ENCODE data around the gene NFASC. TPM values are rescaled to one million over a fixed set of nuclear protein-coding genes. Genes with fewer than 3 reads are reported as not detected.

NFASC gene
- total RNA-seq, 2 experiments from 2014 or later, result not detected

DNA sequence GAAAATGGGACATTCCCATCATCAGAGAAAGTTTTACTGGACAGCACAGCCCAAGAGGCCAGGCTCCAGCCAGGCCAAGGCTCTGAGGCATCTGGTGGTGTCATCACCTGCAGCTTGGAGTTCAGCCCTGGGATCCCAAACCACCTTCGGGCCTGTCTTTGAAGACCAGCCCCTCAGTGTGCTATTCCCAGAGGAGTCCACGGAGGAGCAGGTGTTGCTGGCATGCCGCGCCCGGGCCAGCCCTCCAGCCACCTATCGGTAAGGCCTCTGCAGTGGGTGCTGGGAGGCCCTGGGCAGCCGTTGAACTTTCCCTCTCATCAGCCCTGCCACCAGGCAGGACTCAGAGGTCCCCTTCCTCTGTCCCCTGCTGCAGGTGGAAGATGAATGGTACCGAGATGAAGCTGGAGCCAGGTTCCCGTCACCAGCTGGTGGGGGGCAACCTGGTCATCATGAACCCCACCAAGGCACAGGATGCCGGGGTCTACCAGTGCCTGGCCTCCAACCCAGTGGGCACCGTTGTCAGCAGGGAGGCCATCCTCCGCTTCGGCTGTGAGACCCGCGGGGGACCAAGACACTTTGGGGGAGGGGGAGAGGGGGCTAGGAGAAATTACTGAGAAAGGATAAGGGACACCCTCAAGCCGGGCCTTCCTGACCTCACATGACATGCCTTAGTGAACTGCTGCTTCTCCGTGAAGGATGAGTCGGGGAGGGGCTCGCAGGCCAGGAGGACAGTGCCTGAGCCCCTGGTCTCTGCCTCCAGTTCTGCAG lies 187.3 kb downstream of the NFASC start:
- H3K4me3 Mint-ChIP-seq, result no peak overlapping the region
- ATAC-seq (ENCODE audit: poor library complexity), result no peak
- ChIA-PET CTCF (no interaction called here), POLR2A (no interaction called here)
- DNase-seq, result no peak
- H3K4me3 ChIP-seq (ENCODE audit: low read length), result no peak overlapping the region
- no peaks in the 10 kb centered on the region for H3K9me3 ChIP-seq (ENCODE audit: control insufficient read depth in 1 of 2, insufficient read depth in 1 of 2, low read length in 2 of 2)
- no peak overlapping the region for H3K27ac Mint-ChIP-seq
- no peaks in the 10 kb centered on the region for H3K4me1 Mint-ChIP-seq (ENCODE audit: low read depth)
- H3K27ac ChIP-seq (ENCODE audit: low read depth in 1 of 2, low read length in 2 of 2), result no peak overlapping the region
- H3K9me3 Mint-ChIP-seq, result no peaks in the 10 kb centered on the region
- H3K27me3 ChIP-seq (ENCODE audit: control insufficient read depth in 1 of 2, insufficient read depth in 2 of 2, low read length in 2 of 2), result no peaks in the 10 kb centered on the region
- H3K36me3 Mint-ChIP-seq (ENCODE audit: low read depth), result no peaks in the 10 kb centered on the region
- TF ChIP-seq, protein P1, sequence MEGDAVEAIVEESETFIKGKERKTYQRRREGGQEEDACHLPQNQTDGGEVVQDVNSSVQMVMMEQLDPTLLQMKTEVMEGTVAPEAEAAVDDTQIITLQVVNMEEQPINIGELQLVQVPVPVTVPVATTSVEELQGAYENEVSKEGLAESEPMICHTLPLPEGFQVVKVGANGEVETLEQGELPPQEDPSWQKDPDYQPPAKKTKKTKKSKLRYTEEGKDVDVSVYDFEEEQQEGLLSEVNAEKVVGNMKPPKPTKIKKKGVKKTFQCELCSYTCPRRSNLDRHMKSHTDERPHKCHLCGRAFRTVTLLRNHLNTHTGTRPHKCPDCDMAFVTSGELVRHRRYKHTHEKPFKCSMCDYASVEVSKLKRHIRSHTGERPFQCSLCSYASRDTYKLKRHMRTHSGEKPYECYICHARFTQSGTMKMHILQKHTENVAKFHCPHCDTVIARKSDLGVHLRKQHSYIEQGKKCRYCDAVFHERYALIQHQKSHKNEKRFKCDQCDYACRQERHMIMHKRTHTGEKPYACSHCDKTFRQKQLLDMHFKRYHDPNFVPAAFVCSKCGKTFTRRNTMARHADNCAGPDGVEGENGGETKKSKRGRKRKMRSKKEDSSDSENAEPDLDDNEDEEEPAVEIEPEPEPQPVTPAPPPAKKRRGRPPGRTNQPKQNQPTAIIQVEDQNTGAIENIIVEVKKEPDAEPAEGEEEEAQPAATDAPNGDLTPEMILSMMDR (IDR thresholded peaks at IDR 0.05), result no peak
- H3K36me3 ChIP-seq (ENCODE audit: insufficient read depth, low read length), result no peaks in the 10 kb centered on the region
- H3K4me1 ChIP-seq (ENCODE audit: insufficient read depth, low read length), result peaks cover 6% of the 10 kb centered on the region
- H3K27me3 Mint-ChIP-seq, result no peaks in the 10 kb centered on the region
- intact Hi-C loops (cut with DNase I, micrococcal nuclease), result no loop called here

- POLR2A ChIA-PET, result no interaction called here
- Mint-ChIP-seq H3K36me3 (ENCODE audit: low read depth) (no peaks in the 10 kb centered on the region), H3K27ac (no peak overlapping the region), H3K9me3 (no peaks in the 10 kb centered on the region), H3K4me1 (ENCODE audit: low read depth) (no peaks in the 10 kb centered on the region), H3K27me3 (no peaks in the 10 kb centered on the region), H3K4me3 (no peak overlapping the region)
- Histone ChIP-seq H3K4me1 (ENCODE audit: insufficient read depth, low read length) (peaks cover 6% of the 10 kb centered on the region), H3K4me3 (ENCODE audit: low read length) (no peak overlapping the region), H3K27me3 (ENCODE audit: control insufficient read depth in 1 of 2, insufficient read depth in 2 of 2, low read length in 2 of 2) (no peaks in the 10 kb centered on the region), H3K9me3 (ENCODE audit: control insufficient read depth in 1 of 2, insufficient read depth in 1 of 2, low read length in 2 of 2) (no peaks in the 10 kb centered on the region), H3K36me3 (ENCODE audit: insufficient read depth, low read length) (no peaks in the 10 kb centered on the region), H3K27ac (ENCODE audit: low read depth in 1 of 2, low read length in 2 of 2) (no peak overlapping the region)
- CTCF ChIA-PET, result no interaction called here
- TF ChIP-seq, protein P1 (IDR thresholded peaks at IDR 0.05), result no peak
- no peak for DNase-seq
- intact Hi-C loops (cut with DNase I, micrococcal nuclease), result no loop called here
- no peak for ATAC-seq (ENCODE audit: poor library complexity)
These were observed 188.2 kb downstream of the NFASC start for GRCh38 chr1:205058853-205059252.

DNA sequence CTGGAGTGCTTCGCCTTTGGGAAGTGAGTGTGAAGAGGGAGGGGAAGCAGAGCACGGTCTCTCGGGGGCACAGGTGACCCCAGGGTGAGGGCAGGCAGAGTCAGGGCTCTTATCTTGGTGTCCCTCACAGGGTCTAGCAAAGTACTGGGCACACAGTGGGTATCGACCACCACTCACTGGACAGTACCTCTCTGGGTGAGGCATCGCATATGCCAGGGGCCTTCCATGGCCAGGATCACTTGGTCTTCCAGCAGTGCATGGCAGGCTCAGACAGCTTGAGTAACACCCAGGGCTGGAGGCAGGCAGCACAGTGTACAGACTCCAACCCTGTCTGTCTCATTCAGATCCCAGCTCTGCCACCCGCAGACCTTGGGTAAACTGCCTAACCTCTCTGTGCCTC lies 189.0 kb downstream of the NFASC start:
- Mint-ChIP-seq H3K4me1 (ENCODE audit: low read depth) (no peaks in the 10 kb centered on the region), H3K4me3 (no peak overlapping the region), H3K9me3 (no peaks in the 10 kb centered on the region), H3K27ac (no peak overlapping the region), H3K36me3 (ENCODE audit: low read depth) (no peaks in the 10 kb centered on the region), H3K27me3 (no peaks in the 10 kb centered on the region)
- Histone ChIP-seq H3K27me3 (ENCODE audit: control insufficient read depth in 1 of 2, insufficient read depth in 2 of 2, low read length in 2 of 2) (no peaks in the 10 kb centered on the region), H3K4me1 (ENCODE audit: insufficient read depth, low read length) (peaks cover 6% of the 10 kb centered on the region), H3K9me3 (ENCODE audit: control insufficient read depth in 1 of 2, insufficient read depth in 1 of 2, low read length in 2 of 2) (no peaks in the 10 kb centered on the region), H3K36me3 (ENCODE audit: insufficient read depth, low read length) (no peaks in the 10 kb centered on the region), H3K27ac (ENCODE audit: low read depth in 1 of 2, low read length in 2 of 2) (no peak overlapping the region), H3K4me3 (ENCODE audit: low read length) (no peak overlapping the region)
- ATAC-seq (ENCODE audit: poor library complexity), result no peak
- intact Hi-C loops (cut with DNase I, micrococcal nuclease), result loop anchor here (2.0 to 5.0 kb wide), 3 partner anchors 85 to 492 kb away; no protein-coding TSS in a partner anchor
- TF ChIP-seq, protein P1 (IDR thresholded peaks at IDR 0.05), result no peak
- DNase-seq, result no peak
- CTCF ChIA-PET, result no interaction called here
- POLR2A ChIA-PET, result no interaction called here
